GM12875 (cell line): ENCODE data around the gene TEX35.

Experiments
- H3K4me3 ChIP-seq: one replicate; pipeline ENCODE4 v1.5.1; 2011; ENCODE audit warnings: low read depth, low read length, control low read depth
- TF ChIP-seq, protein P1 (sequence below): IDR thresholded peaks from 2 replicates; pipeline ENCODE4 v1.5.1; 2011; ENCODE audit warnings: low read depth, mild to moderate bottlenecking, control low read depth, inconsistent platforms, low read length, moderate library complexity, borderline replicate concordance; ENCODE audit not compliant: insufficient read depth

The TEX35 gene

DNA sequence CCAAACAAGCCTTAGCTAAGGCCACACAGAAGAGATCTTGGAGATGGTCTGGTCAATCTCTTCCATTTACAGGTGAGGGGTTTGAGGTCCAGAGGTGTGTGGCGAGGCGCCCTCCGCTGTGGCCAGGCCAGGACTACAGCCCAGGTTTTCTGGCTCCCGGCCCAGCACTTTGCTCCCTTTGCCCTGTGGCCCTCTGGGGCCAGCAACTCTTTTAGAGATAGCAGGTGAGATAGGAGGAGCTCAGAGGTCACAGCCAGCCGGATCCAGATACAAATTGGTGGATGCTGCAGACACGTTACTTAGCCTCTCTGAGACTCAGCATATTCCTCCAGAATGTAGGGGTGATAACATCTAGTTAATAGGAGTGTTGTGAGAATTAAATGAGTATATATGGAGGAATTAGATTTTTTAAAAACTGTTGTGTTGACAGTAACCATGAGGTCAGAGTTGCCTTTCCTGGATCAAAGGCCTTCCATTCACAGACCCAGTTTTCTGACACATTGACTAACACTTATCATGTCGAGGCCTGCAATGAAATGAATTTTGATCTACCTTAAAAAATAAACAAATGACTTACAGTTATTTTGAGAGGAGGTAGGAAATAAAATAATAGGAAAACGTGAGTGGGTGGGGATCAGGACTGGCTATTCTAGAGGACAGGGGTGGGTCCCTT is 16.6 kb downstream of the TEX35 start:
- TF ChIP-seq, protein P1, sequence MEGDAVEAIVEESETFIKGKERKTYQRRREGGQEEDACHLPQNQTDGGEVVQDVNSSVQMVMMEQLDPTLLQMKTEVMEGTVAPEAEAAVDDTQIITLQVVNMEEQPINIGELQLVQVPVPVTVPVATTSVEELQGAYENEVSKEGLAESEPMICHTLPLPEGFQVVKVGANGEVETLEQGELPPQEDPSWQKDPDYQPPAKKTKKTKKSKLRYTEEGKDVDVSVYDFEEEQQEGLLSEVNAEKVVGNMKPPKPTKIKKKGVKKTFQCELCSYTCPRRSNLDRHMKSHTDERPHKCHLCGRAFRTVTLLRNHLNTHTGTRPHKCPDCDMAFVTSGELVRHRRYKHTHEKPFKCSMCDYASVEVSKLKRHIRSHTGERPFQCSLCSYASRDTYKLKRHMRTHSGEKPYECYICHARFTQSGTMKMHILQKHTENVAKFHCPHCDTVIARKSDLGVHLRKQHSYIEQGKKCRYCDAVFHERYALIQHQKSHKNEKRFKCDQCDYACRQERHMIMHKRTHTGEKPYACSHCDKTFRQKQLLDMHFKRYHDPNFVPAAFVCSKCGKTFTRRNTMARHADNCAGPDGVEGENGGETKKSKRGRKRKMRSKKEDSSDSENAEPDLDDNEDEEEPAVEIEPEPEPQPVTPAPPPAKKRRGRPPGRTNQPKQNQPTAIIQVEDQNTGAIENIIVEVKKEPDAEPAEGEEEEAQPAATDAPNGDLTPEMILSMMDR = no peak

DNA sequence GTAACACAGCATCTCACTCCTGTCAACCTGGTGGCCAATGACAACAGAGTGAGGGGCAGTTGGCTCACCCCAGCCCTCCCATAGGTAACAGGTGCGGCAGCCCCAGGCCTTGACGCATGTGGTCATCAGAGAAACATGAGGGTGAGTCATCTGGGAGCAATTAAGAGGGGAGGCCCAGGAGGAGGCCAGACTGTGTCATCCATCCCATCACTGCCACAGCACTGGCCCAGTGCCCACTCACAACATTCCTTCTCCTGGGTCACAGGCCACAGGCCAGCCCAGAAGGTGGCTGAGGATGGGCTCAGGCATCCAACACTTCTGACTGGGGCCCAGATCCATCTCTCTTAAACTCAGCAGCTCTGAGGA is 17.1 kb downstream of the TEX35 start:
- H3K4me3 ChIP-seq = no peak overlapping the region
- TF ChIP-seq, protein P1 = no peak

More for the DNA sequence above, 16.6 kb downstream of the TEX35 start:
- H3K4me3 ChIP-seq = no peak overlapping the region

DNA sequence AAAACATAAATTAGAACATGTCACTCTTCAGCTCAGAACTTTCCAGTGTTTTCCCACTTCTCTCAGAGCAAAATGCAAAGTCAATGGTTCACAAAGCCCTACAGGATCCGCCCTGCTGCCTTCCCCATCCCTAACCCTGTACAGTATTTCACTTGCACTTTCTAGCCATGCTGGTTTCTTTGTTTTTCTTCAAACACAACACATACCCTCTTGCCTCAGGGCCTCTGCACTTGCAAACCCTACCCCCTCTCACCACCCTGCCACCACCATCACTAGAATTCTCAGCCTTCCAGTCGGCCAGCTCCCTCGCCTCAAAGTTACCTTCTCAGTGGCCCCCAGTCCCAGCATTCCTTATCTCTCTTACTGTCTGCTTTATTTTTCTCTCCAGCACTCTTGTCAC is 17.6 kb downstream of the TEX35 start:
- TF ChIP-seq, protein P1 = no peak
- H3K4me3 ChIP-seq = no peak overlapping the region

DNA sequence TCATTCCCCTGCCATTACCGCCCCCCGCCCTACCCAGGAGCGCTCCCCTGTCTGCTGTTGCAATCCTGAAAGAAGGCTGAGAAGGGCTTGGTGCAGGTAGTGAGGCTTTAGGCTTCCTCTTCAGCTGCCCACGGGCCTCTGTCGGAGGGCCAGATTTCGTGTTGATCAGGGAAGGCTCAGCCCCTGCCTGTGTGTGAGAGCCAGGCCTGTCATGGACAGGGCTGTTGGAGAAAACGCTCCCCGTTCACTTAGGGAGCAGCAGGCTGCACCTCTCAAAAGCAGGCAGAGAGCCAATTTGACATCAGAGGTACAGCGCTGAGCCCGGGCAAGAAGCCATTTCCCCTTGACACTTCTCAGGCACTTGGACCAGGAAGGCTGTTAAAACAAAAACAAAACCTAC is 19.0 kb downstream of the TEX35 start:
- TF ChIP-seq, protein P1 = no peak
- no peak overlapping the region for H3K4me3 ChIP-seq

DNA sequence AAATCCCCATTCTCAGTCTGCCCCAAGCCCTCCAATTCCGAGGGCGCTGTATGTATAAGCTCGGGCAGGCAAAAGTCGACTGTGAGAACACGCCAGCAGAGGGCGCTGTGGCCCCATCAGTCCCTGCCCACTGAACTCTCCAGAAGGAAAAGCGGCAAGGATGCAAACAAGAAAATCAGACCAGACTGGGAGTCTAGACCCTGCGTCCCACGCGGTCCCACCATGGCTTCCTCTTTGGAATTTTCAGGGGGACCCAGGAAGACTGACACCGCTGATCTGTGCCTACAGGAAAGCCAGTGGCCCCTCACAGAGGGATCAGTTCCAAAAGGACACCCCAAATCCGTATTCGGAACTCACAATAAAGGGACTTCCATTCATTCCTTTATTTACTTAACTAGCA is 19.5 kb downstream of the TEX35 start:
- TF ChIP-seq, protein P1 = peak; percentile 83
- H3K4me3 ChIP-seq = no peak overlapping the region

DNA sequence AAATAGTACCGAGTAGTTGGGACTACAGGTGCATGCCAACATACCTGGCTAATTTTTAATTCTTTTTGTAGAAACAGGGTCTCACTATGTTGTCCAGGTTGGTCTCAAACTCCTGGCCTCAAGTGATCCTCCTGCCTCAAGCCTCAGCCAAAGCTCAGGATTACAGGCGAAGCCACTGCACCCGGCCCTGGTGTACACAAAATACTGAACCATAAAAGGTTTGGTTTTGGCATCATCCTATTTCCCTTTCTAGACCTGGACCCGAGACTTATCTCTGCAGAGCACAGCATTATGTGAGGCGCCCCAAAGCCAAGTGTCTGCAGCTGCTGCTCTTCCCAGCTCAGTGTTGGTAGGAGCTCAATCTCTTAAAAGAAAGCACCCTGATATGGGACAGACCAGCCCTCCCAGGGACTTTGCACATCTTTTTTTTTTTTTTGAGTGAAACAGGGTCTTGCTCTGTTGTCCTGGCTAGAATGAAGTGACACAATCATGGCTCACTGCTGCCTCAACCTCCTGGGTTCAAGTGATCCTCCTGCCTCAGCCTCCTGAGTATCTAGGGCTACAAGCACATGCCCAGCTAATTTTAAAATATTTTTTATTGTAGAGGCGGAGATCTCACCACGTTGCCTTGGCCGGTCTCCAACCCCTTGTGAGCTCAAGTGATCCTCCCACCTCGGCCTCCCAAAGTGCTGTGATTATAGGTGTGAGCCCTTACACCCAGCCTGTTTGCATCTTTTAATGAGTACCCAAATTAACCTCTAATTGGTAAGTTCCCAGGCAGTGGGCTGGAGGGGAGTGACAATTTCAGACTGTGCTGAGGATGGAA is 20.4 kb downstream of the TEX35 start:
- H3K4me3 ChIP-seq = no peak overlapping the region
- TF ChIP-seq, protein P1 = no peak
